GM12891 (cell line): ENCODE measurements around the gene COL7A1.

Source experiments
- DNase-seq: peaks from one replicate; pipeline ENCODE4 v3.0.0; 2011; ENCODE audit warnings: low spot score; ENCODE audit not compliant: insufficient read length
- FAIRE-seq: peaks from 2 replicates; lab custom pipeline; 2011; peaks lifted over from hg19 to GRCh38; lab: Jason Lieb, UNC
- PAX5 ChIP-seq: IDR thresholded peaks from 2 replicates; pipeline ENCODE4 v1.6.1; 2011; ENCODE audit warnings: low read length, moderate library complexity, mild to moderate bottlenecking; ENCODE audit not compliant: insufficient read depth, severe bottlenecking
- POLR2A ChIP-seq: IDR thresholded peaks from 2 replicates; pipeline ENCODE4 v1.6.1; 2011; ENCODE audit warnings: low read depth, low read length, control low read depth
- POLR2AphosphoS5 ChIP-seq: IDR thresholded peaks from 2 replicates; pipeline ENCODE4 v1.6.1; 2011; ENCODE audit warnings: low read depth, low read length, control low read depth
- POU2F2 ChIP-seq: IDR thresholded peaks from 2 replicates; pipeline ENCODE4 v1.6.1; 2011; ENCODE audit warnings: low read depth, mild to moderate bottlenecking, control low read depth, low read length, moderate library complexity
- SPI1 ChIP-seq: IDR thresholded peaks from 2 replicates; pipeline ENCODE4 v1.6.1; 2011; ENCODE audit warnings: low read depth, low read length, control low read depth
- TAF1 ChIP-seq: IDR thresholded peaks from 2 replicates; pipeline ENCODE4 v1.6.1; 2011; ENCODE audit warnings: low read depth, low read length, control low read depth

Gene COL7A1

DNA sequence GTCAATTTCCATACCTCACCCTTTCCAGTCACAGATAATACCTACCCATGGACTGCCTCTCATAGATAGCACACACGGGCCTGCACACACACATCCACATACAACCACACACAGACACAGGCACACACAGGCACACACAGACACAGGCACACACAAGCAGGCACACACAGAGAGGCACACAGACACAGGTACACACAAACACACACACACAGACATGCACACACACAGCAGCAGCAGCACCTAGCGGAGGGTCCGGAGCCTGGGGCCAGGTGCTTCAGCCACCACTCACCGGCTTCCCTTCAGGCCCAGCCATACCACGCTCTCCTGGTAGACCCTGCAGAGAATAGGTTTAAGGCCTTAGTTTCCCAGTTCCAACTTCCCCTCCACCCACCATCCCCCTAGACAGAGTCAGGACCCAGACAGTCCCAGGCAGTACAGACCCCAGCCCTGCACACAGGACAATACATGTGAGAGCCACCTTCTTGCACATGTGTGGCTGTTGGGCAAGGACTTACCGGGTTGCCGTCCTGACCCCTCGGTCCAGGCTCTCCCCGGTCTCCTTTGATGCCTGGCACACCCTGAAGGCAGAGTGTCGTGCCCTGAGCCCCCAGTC is 21.1 kb downstream of the COL7A1 start:
- TF ChIP-seq POLR2A (no peak), POLR2AphosphoS5 (no peak), SPI1 (no peak), PAX5 (no peak), TAF1 (no peak), POU2F2 (no peak)
- DNase-seq (no peak), FAIRE-seq (no peak)

DNA sequence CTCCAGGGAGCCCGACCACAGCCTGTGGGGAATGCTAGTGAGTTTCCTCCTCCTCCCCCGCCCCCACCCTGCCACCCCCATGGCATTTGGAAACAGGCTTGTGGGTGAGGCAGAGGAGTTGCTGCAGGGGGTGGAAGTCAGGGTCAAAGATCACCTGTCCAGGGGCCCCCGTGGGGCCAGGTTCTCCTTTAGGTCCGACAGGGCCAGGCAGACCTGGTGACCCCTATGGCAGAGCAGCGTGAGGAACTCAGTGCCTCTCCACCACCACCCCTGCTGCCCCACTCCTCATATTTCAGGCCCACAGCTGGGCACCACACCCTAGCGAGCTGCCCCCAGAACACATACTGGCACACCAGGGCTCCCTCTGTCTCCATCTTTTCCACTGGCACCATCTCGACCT is 22.6 kb downstream of the COL7A1 start:
- FAIRE-seq (no peak), DNase-seq (no peak)
- TF ChIP-seq TAF1 = no peak
- TF ChIP-seq PAX5 = no peak
- no peak for TF ChIP-seq SPI1
- TF ChIP-seq POU2F2 = no peak
- TF ChIP-seq POLR2AphosphoS5 = no peak
- no peak for TF ChIP-seq POLR2A

DNA sequence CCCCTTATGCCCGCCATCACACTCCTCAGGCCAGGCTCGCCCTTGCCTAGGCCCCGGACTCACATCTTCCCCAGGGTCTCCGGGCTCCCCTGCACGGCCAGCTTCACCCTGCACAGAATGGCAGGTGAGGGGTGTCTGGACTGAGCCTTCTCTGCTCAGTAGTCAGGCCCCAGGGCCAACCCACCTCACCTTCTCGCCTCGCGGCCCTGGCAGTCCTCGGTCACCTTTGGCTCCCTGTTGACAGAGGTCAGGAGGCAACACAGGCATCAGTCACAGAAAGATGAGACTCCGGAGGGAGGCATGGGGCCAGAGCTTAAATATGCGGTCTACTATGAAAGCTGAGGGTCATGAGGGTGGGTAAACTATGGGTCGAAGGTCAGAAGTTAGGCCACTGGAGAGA is 23.2 kb downstream of the COL7A1 start:
- no peak for TF ChIP-seq POU2F2
- TF ChIP-seq PAX5 = no peak
- no peak for TF ChIP-seq POLR2A
- TF ChIP-seq TAF1 = no peak
- TF ChIP-seq SPI1 = no peak
- TF ChIP-seq POLR2AphosphoS5 = no peak
- no peak for DNase-seq
- FAIRE-seq = no peak

DNA sequence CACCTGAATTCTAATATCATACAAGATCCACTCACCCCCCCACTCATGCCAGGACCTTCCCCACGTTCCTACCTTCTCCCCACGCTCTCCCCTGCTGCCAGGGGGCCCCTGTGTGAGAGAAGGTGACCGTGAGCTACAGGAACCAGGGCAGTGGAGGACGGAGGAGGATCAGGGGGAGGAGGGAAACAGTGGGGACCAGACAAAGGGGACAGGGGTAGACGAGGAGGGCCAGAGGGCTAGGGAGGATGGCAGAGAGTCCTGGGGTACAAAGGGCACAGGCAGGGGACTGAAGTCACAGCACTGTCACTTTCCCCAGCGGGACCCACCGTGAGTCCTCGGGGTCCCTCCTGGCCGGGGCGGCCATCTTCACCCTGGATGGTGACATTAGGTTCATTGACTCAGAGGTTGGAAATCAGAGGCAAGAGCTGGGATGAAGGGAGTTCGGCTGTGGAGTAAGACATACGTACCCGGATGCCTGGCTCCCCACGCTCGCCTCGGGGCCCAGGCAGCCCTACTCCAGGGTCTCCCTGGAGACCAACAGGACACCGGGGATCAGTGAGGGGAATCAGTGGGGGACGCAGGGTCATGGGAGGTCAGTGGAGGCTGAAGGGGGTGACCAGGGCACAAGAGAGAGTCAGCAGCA is 25.2 kb downstream of the COL7A1 start:
- FAIRE-seq = no peak
- TF ChIP-seq TAF1 = no peak
- no peak for TF ChIP-seq POLR2AphosphoS5
- no peak for TF ChIP-seq PAX5
- no peak for TF ChIP-seq SPI1
- TF ChIP-seq POLR2A = no peak
- TF ChIP-seq POU2F2 = no peak

DNA sequence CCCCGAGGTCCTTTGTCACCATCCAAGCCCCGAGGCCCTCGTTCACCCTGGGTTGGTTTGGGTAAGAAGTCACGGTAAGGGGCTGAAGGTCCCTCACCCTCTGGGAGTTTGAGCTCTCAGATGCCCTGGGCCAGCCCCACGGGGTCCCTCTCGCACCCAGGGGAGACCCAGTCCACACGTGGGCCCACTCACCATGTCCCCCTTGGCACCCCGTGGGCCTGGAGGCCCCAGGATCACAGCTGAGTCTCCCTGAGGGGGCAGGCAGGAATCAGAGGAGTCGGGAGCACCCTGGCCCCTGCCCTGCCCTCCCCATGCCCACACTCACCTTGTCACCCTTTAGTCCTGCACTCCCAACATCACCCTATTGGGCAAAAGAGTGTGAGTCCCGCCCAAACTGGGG is 25.7 kb downstream of the COL7A1 start:
- no peak for DNase-seq
- no peak for FAIRE-seq
- no peak for TF ChIP-seq PAX5
- no peak for TF ChIP-seq POLR2A
- no peak for TF ChIP-seq TAF1
- TF ChIP-seq POLR2AphosphoS5 = no peak
- TF ChIP-seq SPI1 = no peak
- TF ChIP-seq POU2F2 = no peak

More for the DNA sequence above, 25.2 kb downstream of the COL7A1 start:
- DNase-seq = no peak

DNA sequence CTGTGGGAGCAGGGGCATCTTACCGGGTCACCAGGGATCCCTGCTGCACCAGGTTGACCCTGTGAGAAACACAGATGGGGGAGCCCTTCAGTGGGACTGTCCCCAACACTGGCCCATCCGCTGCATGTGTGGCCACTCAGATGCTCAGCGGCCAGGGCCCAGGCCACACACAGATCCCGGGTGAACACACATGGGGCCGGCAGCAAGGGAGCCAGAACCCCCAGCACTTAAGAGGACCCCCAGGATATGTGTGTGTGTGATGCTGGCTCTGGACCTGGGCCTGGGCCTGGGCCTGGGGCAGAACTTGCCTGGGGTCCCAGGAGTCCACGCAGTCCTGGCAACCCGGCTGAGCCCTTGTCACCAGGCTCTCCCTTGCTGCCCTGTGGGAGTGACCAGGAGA is 26.7 kb downstream of the COL7A1 start:
- no peak for FAIRE-seq
- TF ChIP-seq POLR2AphosphoS5 = no peak
- no peak for TF ChIP-seq SPI1
- no peak for TF ChIP-seq POLR2A
- no peak for TF ChIP-seq TAF1
- TF ChIP-seq PAX5 = no peak
- TF ChIP-seq POU2F2 = no peak

DNA sequence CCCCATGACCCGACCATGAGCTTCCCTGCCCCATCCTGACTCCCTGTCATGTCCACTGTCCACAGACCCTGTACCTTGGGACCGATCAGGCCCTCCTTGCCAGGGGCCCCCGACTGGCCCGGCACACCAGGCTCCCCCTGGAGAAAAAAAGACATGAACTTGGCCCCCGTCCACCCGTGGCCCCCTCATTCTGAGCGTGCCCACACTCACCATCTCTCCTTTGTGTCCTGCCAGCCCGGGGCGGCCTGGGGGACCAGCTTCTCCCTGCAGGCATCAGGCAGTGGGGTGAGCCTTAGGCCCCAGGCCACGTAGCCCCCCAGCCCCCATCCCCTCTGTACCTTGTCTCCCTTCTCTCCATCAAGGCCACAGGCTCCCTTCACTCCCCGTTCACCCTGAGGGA is 27.6 kb downstream of the COL7A1 start:
- TF ChIP-seq POLR2A = no peak
- TF ChIP-seq TAF1 = no peak
- TF ChIP-seq POU2F2 = no peak
- TF ChIP-seq POLR2AphosphoS5 = no peak
- no peak for TF ChIP-seq PAX5
- TF ChIP-seq SPI1 = no peak
- FAIRE-seq (no peak), DNase-seq (no peak)

More for the DNA sequence above, 26.7 kb downstream of the COL7A1 start:
- DNase-seq = no peak

DNA sequence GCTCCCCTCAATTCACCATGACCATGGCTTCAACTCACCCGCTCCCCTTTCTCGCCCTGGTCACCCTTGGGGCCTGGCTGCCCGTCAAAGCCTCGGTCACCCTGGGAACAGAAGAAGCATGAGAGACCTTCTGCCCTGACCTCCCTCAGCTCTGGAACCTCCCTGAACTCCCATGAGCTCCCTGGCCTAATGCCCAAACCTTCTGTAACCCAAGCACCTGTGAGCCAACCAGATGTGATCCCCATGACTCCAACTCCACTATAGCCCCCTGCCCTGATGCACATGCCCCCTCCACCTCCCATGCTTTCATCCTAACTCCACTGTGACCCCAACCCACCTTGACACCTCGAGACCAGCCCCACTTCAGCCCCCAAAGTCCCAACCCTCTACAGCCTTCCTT is 28.0 kb downstream of the COL7A1 start:
- no peak for FAIRE-seq
- TF ChIP-seq POLR2A (no peak), SPI1 (no peak), TAF1 (no peak), POLR2AphosphoS5 (no peak), POU2F2 (no peak), PAX5 (no peak)
- no peak for DNase-seq

DNA sequence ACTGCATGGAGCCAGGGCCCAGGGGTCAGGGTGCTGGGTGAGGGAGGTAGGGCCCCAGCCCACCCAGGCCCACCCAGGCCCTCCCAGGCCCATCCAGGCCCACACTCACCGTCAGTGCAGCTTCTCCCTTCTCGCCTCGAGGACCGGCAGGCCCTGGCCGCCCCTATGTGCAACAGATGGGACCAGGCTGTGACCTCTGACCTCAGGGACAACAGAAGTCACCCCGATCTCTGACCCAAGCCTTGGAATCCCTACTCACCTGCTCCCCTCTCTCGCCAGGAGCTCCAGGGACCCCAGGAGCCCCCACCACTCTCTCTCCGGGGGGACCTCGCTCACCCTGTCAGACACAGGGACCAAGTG is 28.7 kb downstream of the COL7A1 start:
- no peak for DNase-seq
- no peak for TF ChIP-seq TAF1
- TF ChIP-seq POU2F2 = no peak
- TF ChIP-seq PAX5 = no peak
- TF ChIP-seq SPI1 = no peak
- no peak for TF ChIP-seq POLR2AphosphoS5
- TF ChIP-seq POLR2A = no peak
- no peak for FAIRE-seq
